ENCODE measurements around the gene GOLGA6L10.
A peak's percentile ranks its signal among the peaks of the same experiment; 100 is the strongest.
"Not testable (repeated sequence)": the region's sequence is repeated elsewhere in the genome, so short reads cannot be mapped to it uniquely, and the experiment has no call there.

GOLGA6L10 gene

GRCh38 chr15:82349375-82349774 is at the start of gene GOLGA6L10:
GOLGA6L10 (minus strand) TSS chr15:82349475; CDS start chr15:82349375, 100 bp downstream.
- not testable (repeated sequence) for DNase-seq (ENCODE audit: low read depth in 2 of 2)

GRCh38 chr15:82398785-82399184 is 49.5 kb upstream of the GOLGA6L10 start:
- DNase-seq (ENCODE audit: low read depth in 2 of 2), result no peak

GRCh38 chr15:82397817-82398216 is 48.5 kb upstream of the GOLGA6L10 start:
- DNase-seq (ENCODE audit: low read depth in 2 of 2), result no peak

GRCh38 chr15:82395788-82396187 is 46.5 kb upstream of the GOLGA6L10 start:
- peak; percentile 16 to 19 for DNase-seq (ENCODE audit: low read depth in 2 of 2)

- no peak for DNase-seq (ENCODE audit: low read depth in 2 of 2)
Observed at GRCh38 chr15:82393671-82394070, 44.4 kb upstream of the GOLGA6L10 start.

- not testable (repeated sequence) for DNase-seq (ENCODE audit: low read depth in 2 of 2)
Observed at GRCh38 chr15:82392077-82392476, 42.8 kb upstream of the GOLGA6L10 start.

GRCh38 chr15:82390152-82390551 is 40.9 kb upstream of the GOLGA6L10 start:
- not testable (repeated sequence) for DNase-seq (ENCODE audit: low read depth in 2 of 2)

- not testable (repeated sequence) for DNase-seq (ENCODE audit: low read depth in 2 of 2)
Observed at GRCh38 chr15:82387209-82387608, 37.9 kb upstream of the GOLGA6L10 start.

- not testable (repeated sequence) for DNase-seq (ENCODE audit: low read depth in 2 of 2)
Observed at GRCh38 chr15:82381330-82381955, 32.2 kb upstream of the GOLGA6L10 start.

GRCh38 chr15:82379552-82379951 is 30.3 kb upstream of the GOLGA6L10 start:
- not testable (repeated sequence) for DNase-seq (ENCODE audit: low read depth in 2 of 2)

GRCh38 chr15:82373661-82374060 is 24.4 kb upstream of the GOLGA6L10 start:
- not testable (repeated sequence) for DNase-seq (ENCODE audit: low read depth in 2 of 2)

- no peak for DNase-seq (ENCODE audit: low read depth in 2 of 2)
Observed at GRCh38 chr15:82371656-82372055, 22.4 kb upstream of the GOLGA6L10 start.

GRCh38 chr15:82367790-82368189 is 18.5 kb upstream of the GOLGA6L10 start:
- not testable (repeated sequence) for DNase-seq (ENCODE audit: low read depth in 2 of 2)

- DNase-seq (ENCODE audit: low read depth in 2 of 2), result not testable (repeated sequence)
Observed at GRCh38 chr15:82365692-82366323, 16.5 kb upstream of the GOLGA6L10 start.

- not testable (repeated sequence) for DNase-seq (ENCODE audit: low read depth in 2 of 2)
Observed at GRCh38 chr15:82364548-82364947, 15.3 kb upstream of the GOLGA6L10 start.

GRCh38 chr15:82362790-82363189 is 13.5 kb upstream of the GOLGA6L10 start:
- DNase-seq (ENCODE audit: low read depth in 2 of 2), result not testable (repeated sequence)

GRCh38 chr15:82360618-82361017 is 11.3 kb upstream of the GOLGA6L10 start:
- DNase-seq (ENCODE audit: low read depth in 2 of 2), result not testable (repeated sequence)

- not testable (repeated sequence) for DNase-seq (ENCODE audit: low read depth in 2 of 2)
Observed at GRCh38 chr15:82355055-82355454, 5.8 kb upstream of the GOLGA6L10 start.

- DNase-seq (ENCODE audit: low read depth in 2 of 2), result not testable (repeated sequence)
Observed at GRCh38 chr15:82354546-82354945, 5.3 kb upstream of the GOLGA6L10 start.

GRCh38 chr15:82347645-82348044 is 1.6 kb downstream of the GOLGA6L10 start:
- not testable (repeated sequence) for DNase-seq (ENCODE audit: low read depth in 2 of 2)

- DNase-seq (ENCODE audit: low read depth in 2 of 2), result not testable (repeated sequence)
Observed at GRCh38 chr15:82345176-82345575, 4.1 kb downstream of the GOLGA6L10 start.

GRCh38 chr15:82344421-82344820 is 4.9 kb downstream of the GOLGA6L10 start:
- DNase-seq (ENCODE audit: low read depth in 2 of 2), result not testable (repeated sequence)

GRCh38 chr15:82343851-82344250 is 5.4 kb downstream of the GOLGA6L10 start:
- DNase-seq (ENCODE audit: low read depth in 2 of 2), result not testable (repeated sequence)

Measured in fibroblast of skin of left quadriceps (primary cell).